ENCODE results near the gene XXYLT1.

DNA sequence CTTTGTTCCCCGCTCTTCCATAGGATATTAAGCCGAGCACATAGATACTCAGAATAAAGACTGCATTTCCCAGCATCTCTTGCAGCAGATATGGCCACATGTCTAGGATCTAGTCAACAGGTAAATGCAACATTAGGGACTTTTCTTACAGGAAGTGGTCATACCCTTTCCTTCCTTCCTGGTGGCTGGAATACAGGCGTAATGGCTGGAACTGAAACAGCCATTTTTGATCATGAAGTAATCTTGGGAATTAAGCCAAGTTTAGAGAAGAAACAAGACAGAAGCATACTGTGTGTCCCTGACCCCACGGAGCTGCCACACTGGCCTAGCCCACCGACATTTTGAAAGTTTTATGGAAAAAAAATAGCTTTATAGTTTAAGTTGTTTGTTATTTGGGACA, 234.0 kb downstream of the XXYLT1 start:
- TF ChIP-seq TAF1 (IDR thresholded peaks at IDR 0.05; ENCODE audit: borderline replicate concordance, low read depth, low read length) = no peak
- no peak for TF ChIP-seq POLR2AphosphoS5 (IDR thresholded peaks at IDR 0.05; ENCODE audit: low read depth, low read length)
- TF ChIP-seq POLR2A (IDR thresholded peaks at IDR 0.05; ENCODE audit: low read depth, low read length) = no peak
